Measurements from ENCODE around the gene ATP13A5. TPM values are rescaled to one million over a fixed set of nuclear protein-coding genes. Genes with fewer than 3 reads are reported as not detected.

The ATP13A5 gene, protein sequence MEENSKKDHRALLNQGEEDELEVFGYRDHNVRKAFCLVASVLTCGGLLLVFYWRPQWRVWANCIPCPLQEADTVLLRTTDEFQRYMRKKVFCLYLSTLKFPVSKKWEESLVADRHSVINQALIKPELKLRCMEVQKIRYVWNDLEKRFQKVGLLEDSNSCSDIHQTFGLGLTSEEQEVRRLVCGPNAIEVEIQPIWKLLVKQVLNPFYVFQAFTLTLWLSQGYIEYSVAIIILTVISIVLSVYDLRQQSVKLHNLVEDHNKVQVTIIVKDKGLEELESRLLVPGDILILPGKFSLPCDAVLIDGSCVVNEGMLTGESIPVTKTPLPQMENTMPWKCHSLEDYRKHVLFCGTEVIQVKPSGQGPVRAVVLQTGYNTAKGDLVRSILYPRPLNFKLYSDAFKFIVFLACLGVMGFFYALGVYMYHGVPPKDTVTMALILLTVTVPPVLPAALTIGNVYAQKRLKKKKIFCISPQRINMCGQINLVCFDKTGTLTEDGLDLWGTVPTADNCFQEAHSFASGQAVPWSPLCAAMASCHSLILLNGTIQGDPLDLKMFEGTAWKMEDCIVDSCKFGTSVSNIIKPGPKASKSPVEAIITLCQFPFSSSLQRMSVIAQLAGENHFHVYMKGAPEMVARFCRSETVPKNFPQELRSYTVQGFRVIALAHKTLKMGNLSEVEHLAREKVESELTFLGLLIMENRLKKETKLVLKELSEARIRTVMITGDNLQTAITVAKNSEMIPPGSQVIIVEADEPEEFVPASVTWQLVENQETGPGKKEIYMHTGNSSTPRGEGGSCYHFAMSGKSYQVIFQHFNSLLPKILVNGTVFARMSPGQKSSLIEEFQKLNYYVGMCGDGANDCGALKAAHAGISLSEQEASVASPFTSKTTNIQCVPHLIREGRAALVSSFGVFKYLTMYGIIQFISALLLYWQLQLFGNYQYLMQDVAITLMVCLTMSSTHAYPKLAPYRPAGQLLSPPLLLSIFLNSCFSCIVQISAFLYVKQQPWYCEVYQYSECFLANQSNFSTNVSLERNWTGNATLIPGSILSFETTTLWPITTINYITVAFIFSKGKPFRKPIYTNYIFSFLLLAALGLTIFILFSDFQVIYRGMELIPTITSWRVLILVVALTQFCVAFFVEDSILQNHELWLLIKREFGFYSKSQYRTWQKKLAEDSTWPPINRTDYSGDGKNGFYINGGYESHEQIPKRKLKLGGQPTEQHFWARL
- polyA plus RNA-seq (2011; rRNA removed) (not detected in 2 replicates), polyA minus RNA-seq (2011; rRNA and poly(A)+ RNA removed) (not detected in 2 replicates)

DNA sequence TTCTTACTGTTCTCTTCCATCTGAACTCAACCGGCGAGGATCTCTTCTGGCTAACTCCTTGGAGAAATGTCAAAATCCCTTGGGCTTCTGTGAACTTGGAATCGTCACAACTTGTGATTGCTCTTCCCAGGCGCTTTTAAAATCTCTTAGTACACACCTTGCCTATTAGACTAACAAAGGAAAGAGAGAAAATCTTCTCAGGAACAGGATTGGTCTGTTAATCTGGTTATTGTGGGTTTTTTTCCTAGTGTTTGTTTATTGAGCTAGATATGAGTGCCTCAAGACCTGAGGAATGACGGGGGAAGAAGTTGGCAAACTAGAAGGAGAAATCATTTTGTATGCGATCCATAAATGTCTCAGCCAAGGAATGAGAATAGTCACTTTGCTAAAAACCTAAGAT, at the start of gene ATP13A5:
ATP13A5 (minus strand) TSS at position 48 of the 400 bp plus-strand sequence; CDS start at position 20, 28 bp downstream.
- no peak for DNase-seq (ENCODE audit: low read depth, low spot score)
- ChIA-PET CTCF (no interaction called here), POLR2A (no interaction called here)
- TF ChIP-seq, protein P1, sequence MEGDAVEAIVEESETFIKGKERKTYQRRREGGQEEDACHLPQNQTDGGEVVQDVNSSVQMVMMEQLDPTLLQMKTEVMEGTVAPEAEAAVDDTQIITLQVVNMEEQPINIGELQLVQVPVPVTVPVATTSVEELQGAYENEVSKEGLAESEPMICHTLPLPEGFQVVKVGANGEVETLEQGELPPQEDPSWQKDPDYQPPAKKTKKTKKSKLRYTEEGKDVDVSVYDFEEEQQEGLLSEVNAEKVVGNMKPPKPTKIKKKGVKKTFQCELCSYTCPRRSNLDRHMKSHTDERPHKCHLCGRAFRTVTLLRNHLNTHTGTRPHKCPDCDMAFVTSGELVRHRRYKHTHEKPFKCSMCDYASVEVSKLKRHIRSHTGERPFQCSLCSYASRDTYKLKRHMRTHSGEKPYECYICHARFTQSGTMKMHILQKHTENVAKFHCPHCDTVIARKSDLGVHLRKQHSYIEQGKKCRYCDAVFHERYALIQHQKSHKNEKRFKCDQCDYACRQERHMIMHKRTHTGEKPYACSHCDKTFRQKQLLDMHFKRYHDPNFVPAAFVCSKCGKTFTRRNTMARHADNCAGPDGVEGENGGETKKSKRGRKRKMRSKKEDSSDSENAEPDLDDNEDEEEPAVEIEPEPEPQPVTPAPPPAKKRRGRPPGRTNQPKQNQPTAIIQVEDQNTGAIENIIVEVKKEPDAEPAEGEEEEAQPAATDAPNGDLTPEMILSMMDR (IDR thresholded peaks at IDR 0.05; ENCODE audit: low read depth, low read length) = no peak
- Histone ChIP-seq H3K27me3 (ENCODE audit: control insufficient read depth, insufficient read depth, low read length) (no peaks in the 10 kb centered on the region), H3K27ac (ENCODE audit: low read depth, low read length) (no peak within 1 kb of the TSS), H3K9me3 (ENCODE audit: control insufficient read depth, insufficient read depth, low read length) (no peaks in the 10 kb centered on the region), H3K4me3 (ENCODE audit: low read depth, low read length) (no peak within 1 kb of the TSS)

DNA sequence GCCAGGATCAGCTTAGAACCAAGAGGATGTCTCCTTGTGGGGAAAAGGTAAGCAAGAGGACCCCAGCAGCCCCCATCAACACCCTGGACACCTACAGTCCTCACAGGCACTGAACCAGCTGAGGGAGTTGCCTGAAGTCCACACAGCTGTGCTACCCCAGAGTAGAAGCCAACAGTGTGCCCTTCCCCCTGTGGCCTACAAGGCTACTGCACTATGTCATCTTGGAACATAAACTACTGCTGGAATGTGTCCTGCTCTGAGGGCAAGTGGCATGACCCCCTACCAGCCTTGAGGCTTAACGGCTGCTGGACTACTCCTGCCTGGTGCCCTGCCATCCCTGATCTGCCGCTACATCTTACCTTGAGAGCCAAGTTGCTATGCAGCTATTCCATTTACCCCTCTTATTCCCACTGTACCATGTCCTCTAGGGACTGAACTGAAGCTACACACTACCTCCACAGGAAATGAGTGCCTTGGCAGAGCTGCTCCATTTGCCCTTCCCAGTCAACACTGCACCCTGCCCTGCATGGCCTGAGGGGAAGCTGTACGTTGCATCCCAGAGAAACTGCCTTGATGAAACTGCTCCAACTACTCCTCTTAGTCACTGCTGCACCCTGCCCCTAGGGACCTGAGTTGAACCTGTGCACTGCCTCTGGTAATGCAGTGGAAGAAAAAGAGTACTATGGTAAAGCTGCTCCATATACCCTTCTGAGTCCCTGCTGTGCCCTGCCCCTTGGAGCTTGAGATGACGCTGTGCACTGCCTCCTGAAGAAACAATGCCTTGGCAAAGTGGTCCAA, 40.2 kb upstream of the ATP13A5 start:
- CTCF ChIA-PET = interaction anchor here (0.5 kb wide), 1 partner anchor 603 kb away, joined by 4 read pairs; no protein-coding TSS in a partner anchor
- no peak for DNase-seq (ENCODE audit: low read depth, low spot score)
- no peaks in the 10 kb centered on the region for H3K27me3 ChIP-seq (ENCODE audit: control insufficient read depth, insufficient read depth, low read length)
- no peak overlapping the region for H3K4me3 ChIP-seq (ENCODE audit: low read depth, low read length)
- POLR2A ChIA-PET = no interaction called here
- H3K9me3 ChIP-seq (ENCODE audit: control insufficient read depth, insufficient read depth, low read length) = peaks cover 14% of the 10 kb centered on the region
- no peak overlapping the region for H3K27ac ChIP-seq (ENCODE audit: low read depth, low read length)
- TF ChIP-seq, protein P1 (IDR thresholded peaks at IDR 0.05; ENCODE audit: low read depth, low read length) = no peak

DNA sequence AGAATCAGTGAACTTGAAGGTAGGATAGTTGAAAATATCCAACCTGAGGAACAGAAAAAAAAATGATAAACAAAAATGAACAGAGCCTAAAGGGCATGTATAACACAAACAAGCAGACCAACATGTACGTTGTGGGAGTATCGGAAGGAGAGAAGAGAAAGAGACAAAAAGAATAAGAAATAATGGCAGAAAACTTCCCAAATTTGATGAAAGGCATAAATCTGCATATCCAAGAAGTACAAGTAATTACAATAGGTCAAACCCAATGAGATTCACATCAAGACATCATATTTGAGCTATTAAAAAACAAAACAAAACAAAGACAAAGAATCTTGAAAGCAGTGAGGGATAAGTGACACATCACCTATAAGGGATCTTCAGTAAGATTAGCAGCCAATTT, 38.1 kb upstream of the ATP13A5 start:
- H3K27me3 ChIP-seq (ENCODE audit: control insufficient read depth, insufficient read depth, low read length) = no peaks in the 10 kb centered on the region
- H3K4me3 ChIP-seq (ENCODE audit: low read depth, low read length) = no peak overlapping the region
- peaks cover 14% of the 10 kb centered on the region for H3K9me3 ChIP-seq (ENCODE audit: control insufficient read depth, insufficient read depth, low read length)
- TF ChIP-seq, protein P1 (IDR thresholded peaks at IDR 0.05; ENCODE audit: low read depth, low read length) = no peak
- no peak for DNase-seq (ENCODE audit: low read depth, low spot score)
- POLR2A ChIA-PET = no interaction called here
- CTCF ChIA-PET = no interaction called here
- no peak overlapping the region for H3K27ac ChIP-seq (ENCODE audit: low read depth, low read length)

DNA sequence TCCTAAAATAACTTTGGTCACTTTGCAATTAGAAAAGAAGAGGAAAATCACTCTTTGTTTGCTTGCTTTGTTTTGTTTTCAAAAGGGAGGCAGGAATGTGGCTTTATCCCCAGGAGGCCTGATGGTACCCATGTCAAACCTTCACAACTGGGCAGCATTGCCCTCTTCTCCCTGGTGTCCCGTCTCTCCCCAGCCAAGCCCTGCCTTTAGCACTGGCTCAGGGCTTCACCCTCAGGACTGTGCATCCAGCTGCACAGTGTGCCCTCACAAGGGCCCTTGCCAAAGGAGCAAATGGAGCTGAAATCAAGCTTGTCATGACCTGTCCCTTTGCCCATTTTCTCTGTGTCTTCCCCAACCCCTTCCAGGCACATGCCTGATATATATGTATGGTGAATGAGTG, 29.1 kb upstream of the ATP13A5 start:
- no peaks in the 10 kb centered on the region for H3K9me3 ChIP-seq (ENCODE audit: control insufficient read depth, insufficient read depth, low read length)
- CTCF ChIA-PET = no interaction called here

More for the DNA sequence above, 29.1 kb upstream of the ATP13A5 start:
- Histone ChIP-seq H3K27ac (ENCODE audit: low read depth, low read length) (no peak overlapping the region), H3K27me3 (ENCODE audit: control insufficient read depth, insufficient read depth, low read length) (no peaks in the 10 kb centered on the region), H3K4me3 (ENCODE audit: low read depth, low read length) (no peak overlapping the region)
- POLR2A ChIA-PET = no interaction called here
- no peak for DNase-seq (ENCODE audit: low read depth, low spot score)
- TF ChIP-seq, protein P1 (IDR thresholded peaks at IDR 0.05; ENCODE audit: low read depth, low read length) = no peak

Measured in AG04450 (cell line).